Umbilical cord (tissue), 2 donors: ENCODE data around the gene MLLT1. TPM values are rescaled to one million over a fixed set of nuclear protein-coding genes. Genes with fewer than 3 reads are reported as not detected.

Experiments used
- DNase-seq: peaks from one replicate; pipeline ENCODE4 v3.0.0-alpha.2; 2015; ENCODE audit warnings: low spot score
- total RNA-seq: library from RNA; depleted of rRNA; stranded (reverse); fragments of >200 nt; gene quantifications from one replicate; pipeline ENCODE4 v1.2.3, GENCODE V29; 2014; ENCODE audit warnings: low replicate concordance; ENCODE audit not compliant: insufficient read depth

The MLLT1 gene
- total RNA-seq, 1 donor from 2014 or later, result 4.3 TPM

DNA sequence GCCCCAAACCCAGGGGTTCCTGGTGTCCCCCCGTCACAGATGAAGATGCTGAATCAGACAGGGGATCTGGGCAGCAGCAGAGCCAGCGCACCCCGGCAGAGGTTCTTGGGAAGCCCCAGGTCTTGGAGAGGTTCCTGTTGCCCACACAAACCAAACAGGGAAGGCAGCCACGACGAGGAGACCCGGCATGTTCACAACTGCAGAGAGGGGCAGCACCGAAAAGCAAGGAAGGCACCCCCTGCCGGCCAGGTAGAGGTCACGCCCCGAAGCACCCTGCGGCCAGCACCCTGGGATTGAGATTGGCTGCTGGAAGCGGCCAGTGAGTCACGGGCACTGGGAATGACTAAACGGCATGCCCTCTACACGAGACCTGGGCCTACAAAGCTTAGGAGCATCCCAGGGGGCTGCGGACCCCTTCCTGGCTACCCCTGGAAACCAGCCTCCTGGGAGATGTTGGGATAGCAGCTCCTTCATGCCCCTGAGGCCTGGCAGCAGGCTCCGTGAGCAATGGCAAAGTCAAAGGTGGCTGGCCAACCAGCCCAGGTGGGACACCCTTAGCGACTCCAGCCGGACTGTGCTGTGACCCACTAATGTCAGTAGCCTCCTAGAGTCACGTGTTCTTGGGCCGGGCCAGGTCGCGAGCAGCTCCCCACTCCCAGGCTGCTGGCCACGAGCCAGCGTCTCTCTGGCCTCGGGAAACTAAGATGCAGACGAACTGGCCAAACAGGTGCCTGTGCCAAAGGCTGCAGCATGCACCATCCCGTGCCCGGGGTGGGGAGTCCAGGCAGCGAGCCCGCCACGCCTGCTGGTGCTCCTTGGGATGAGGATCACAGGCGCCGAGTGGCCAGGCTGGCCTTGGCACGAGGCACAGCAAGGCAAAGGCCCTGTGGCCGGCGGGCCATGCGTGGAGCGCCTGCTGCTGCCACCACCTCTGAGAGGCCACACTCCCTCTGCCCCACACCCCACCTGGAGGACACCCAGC is 43.2 kb downstream of the MLLT1 start:
- no peak for DNase-seq

DNA sequence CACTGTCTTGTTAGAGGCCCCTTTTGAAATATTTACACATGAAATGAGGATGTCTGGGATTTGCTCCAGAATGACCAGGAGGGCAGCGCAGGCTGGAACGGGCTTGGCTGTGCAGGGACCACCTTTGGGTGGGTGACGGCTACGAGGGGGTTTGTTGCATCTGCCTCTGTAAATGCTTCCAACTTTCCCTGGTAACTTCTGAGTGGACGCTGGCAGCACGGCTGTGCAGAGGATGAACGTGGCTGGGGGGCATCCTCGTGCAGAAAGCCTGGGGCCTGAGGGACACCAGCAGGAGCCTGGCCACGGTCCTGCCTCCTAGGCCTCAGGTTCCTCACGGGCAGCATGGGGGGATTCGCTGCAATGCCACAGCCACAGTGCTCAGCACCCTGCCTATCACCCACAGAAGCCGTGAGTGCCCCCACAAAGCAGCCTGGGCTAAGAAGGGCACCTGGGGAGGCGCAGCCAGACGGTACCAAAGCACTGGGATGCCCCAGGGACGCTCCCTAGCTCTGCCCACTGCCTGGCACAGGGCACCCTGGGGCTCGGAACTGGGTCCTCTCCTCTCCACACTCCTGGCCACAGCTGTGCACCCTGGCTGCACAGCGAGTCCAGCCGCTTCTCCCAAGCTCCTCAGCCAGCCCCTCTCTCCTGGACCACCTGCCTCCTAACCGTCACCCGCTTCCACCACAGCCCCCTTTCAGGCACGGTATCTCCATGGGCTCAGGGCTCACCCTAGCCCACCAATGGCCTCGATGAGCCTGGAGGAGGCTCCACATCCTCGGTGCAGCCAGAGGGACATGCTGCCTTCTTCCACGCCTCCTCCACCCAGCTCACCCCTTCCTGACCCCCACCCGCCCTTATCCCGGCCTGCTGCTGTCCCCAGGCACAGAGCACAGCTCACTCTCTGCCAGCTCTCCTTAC is 44.5 kb downstream of the MLLT1 start:
- no peak for DNase-seq

DNA sequence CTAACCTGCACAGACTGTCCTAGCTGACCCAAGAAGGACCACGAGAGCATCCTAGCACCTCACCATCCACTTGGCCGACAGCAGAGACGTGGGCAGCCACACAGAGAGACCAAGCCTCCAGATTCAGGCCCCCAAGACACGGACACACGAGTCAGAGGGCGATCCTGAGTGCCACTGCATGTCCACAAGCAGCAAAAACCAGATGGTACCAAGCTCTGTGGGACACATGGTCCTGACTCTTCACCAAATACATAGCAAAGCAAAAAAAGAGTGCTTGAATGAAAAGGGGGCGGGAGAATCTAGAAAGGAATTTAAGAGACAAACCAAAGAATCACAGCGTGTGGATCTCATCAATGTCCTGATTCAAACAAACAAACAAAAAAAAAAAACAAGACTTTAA is 45.2 kb downstream of the MLLT1 start:
- no peak for DNase-seq

DNA sequence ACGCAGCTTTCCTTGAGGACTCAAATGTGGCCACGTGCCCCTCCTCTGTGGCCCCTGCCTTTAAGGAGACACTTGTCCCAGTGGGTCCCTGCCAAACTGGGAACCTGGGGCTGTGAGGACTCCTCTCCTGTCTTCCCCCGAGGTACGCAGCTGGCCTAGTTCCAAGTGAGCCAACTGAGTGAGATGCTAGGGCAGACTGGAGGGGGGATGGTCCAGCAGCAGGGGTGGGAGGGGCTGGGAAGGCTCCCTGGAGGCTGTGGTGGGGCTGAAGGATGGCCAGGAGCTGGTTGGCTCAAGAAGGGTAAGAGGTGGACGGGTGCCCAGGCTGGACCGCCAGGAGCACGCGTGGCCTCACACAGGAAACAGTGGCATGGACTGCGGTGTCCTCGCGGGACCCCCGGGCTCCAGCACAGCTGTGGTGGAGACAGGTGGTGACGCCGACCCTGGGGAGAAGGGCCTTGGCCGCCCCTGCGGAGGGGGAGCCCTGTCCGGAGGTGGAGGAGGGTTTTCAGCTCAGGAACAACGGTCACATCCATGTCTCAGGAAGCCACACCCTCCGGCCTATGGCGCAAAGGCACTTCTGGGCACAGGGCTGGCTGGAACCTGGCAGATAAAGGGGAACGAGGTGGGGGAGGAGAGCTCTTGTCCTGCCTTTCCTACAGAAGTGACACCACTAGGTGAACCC is 45.8 kb downstream of the MLLT1 start:
- no peak for DNase-seq

DNA sequence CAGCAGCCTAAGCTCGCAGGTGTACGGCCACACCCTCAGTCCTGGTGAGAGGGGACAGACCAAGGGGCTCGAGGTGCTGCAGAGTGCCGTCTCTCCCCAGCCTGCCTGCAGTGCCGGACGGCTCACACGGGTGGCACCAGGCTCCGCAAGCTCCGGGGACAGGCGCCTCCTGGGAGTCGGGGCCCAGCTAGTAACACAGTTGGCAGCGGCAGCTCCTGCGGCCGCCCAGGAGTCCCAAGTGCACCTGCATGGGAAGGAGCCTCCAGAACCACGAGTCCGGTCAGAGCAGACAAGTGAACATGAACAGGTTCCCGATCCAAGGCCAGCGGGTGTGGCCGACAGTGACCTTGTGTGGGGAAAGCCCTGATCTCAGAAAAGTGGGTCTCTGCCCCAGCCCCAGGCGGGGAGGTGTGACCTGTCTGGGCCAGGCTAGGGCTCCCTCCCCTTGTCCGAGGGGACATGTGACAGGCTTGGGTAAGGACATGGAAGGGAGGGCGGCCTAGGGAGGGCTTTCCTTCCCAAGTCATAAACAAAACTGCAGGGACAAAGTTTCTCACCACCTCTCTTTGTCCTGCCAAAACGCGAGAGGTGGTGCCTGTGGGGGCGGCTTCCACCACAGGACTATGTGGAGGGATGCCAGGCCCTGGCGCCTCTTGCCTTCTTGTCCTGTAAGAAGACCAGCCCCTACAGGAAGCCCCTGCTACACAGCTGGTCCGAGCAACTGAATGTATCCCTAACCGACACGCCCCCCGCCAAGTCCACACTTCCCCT is 46.5 kb downstream of the MLLT1 start:
- peak; percentile 27 for DNase-seq

DNA sequence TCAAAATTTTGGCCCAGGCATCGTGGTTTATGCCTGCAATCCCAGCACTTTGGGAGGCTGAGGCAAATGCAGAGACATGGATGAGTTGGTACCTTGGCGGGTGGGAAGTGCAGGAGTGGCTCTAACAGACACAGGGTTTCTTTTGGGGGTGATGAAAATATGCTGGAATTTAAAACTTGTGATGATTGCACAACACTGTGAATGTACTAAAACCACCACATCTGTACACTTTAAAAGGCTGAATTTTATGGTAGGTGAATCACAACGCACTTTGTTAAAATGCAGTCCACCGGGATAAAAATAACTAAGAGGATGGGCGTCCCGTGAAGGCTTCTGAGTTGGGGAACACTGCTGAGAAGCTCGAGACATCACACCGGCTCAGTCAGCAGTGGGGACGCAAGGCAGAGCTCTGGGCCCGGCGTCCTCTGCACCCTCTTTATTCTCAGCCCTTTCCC is 47.1 kb downstream of the MLLT1 start:
- peak; percentile 58 for DNase-seq

DNA sequence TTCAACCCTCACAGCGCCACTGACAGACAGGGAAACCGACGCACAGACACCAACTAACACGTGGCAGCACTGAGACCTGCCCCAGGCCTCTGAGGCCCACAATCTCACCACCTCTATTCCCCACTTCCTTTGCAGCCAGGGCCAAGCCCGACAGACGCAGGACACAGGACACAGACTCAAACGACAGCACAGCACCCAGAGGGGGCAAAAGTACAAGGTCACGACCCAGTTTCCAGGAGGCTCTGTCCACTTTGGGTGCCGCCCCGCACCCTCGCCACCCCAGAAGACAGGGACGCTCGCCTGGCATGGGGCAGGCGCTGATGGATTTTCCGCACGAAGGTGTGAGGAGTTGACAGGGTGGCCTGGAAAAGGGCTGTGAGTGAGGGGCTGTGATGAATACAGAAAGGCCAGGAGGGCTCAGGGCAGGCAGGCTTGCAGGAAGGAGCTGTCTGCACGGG is 48.8 kb downstream of the MLLT1 start:
- no peak for DNase-seq

DNA sequence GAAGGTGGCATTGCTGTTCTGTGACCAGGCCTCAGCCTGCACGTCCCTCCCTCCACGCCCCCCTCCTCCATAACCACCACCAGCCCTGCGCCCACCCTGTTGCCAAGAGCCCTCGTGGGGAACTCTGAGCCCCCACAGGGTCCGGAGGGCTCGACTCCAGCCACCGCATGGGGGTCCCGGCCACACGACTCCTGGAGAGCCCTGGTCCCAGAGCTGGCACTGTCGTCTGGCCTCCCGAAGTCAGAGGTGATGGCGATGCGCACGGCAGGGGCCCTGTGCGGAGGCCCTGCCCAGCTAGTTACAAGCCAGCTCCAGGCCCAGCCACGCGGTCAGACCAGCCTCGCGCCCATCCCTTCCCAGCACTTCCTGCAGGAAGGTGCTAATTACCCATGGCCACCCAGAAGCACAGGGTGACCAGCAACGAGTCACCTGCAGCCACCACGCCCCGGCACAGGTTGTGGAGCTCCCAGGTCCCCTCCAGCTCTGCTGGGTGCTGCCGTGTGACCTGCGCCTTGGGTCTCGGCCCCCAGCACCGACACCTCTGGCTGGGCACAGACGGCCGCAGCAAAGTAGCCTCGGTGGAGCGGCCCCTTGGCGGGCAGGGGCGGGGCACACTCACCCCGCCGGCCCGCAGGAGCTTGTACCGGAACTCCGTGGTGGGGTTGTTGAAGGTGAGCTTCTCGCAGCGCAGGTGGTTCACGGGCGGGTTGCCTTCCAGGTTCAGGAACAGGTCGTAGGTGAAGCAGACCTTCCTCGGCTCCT is 49.6 kb downstream of the MLLT1 start:
- DNase-seq, result no peak

DNA sequence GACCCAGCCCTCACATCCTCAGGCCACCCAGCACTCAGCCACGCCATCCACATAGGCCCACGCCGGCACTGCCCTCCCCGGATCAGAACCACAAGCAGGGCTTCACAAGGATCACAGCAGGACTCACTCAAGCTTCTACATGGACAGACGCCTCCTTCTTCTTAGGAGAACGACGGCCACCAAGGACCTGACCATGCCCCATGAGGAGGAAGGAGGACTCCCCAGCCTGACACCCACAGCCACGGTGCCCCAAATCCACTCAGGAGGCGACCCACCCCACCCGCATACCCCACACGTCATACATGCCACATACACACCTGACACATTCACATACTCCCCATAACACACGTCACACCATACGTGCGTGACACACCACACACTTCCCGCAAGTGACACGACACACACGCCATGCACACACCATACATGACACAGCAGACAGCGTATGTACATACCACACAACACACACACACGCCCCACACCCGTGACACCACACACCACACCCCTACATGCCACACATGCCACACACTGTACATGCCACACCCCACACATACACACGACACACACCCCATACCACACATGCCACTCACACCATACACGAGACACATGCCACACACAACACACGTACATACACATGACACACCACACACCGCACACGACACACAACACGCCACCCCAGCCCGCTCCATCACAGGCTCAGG is 50.4 kb downstream of the MLLT1 start:
- no peak for DNase-seq

DNA sequence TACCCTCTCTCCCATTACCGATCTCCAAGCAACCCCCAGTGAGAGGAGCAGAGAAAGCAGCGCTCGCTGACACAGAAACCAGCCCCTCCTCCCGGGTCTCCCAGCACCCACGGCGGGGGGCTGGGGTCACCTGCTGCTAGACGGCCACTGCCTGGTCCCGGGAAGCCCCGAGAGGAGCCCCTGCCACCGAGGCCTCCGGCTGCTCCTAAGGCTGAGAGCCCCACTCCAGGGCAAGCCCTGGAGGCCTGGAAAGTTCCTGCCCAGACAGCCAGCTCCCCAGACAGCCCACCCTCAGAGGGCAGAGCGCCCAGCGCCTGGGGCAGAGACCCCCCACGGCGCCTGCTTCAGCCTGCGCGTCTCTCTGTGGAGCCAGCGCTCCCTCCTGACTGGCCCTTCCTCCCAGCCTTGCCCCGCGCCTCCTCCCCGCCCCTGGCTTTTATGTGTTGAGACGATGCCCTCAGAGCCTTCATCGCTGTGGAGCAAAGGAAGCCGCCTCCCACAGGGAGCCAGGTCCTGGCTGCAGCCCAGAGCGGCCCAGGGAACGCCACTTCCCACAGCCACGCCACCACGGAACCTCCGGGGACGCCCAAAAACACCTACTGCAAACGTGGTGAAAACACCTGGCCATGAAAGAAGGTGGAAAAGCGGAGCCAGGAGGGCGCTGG is 51.1 kb downstream of the MLLT1 start:
- DNase-seq, result no peak

DNA sequence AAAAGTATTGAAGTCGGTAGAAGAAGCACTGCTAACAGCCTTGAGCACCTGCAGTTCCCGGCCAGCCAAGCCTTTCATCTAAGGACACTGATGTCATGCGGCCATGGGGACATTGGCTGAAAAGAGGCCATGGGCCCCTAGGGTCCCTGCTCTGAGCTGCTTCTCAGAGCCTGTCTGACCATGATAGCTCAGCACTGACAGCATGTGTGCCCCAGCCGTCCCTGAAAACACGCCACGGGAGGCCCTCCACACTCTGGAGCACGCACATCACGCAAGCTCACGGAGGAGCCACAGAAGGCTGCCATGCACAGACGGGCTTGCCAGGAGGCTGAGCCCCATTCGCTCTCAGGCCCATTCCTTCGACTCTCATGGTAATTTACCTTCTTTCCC is 51.8 kb downstream of the MLLT1 start:
- no peak for DNase-seq

DNA sequence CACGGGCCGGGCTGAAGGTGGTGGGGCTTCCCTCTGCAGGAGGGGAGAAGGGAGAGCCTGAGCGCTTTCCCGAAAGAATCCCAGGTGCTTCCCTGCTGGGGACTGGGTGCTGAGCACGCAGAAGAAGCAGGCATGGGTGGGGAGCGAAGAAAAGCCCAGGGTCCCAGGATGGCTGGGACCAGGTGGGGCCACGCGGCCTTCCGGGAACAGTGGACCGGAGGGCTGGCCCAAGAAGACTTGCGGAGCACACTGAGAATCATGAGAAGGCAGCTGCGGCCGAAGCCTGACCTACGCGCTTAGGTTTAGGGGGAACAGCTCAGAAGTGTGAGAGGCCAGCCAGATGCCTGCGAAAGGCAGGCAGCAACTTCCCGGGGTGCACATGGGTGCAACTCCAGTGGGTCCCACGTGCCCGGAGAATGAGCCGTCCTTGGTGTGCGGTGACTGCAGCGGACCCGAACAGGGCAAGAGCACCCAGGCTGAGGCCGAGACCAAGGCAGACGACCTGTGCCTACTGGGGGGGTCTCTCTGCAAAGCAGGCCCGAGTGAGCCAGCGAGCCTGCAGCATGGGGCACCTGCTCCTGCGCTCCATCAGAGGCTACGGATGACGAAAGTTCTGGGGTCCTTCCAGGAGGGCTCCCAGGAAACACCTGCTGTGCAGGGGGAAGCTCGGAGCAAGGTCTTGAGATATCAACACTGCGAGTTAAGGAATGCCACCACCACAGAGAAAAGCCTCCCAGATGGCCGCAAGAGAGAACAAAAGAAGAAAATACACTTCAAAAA is 52.4 kb downstream of the MLLT1 start:
- DNase-seq, result no peak

DNA sequence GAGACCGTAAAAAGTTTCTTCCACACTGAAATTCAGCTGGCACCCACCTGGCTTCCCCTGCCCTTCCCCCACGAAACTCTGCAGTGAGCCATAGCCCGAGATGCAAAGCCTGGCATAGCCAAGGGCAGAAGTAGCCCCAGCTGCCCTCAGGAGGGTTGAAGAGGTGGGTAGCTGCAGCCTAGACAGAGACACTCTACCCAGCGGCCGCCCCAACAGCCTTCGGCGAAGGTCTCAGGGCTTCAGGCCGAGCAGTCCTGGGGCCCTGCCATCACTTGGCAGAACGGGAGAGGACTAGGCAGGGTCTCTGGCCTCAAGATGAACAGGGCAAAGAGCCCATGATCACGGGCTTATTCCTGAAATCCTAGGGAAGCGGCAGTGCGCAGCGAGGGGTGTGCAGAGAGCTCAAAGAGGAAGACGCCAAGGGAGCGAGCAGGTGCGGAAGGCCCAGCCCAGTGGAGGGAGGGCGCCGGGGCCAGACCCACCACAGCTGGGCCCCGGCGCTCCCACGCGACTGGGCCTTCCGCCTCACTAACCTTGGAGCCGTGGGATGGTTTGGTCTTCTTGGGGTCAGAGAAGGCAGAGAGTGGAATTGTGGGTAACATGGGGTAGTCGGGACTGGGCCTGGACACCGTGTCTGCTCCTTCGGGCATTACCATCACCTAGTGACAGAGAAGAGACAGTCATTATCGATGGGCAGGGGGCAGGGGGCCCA is 53.2 kb downstream of the MLLT1 start:
- no peak for DNase-seq

DNA sequence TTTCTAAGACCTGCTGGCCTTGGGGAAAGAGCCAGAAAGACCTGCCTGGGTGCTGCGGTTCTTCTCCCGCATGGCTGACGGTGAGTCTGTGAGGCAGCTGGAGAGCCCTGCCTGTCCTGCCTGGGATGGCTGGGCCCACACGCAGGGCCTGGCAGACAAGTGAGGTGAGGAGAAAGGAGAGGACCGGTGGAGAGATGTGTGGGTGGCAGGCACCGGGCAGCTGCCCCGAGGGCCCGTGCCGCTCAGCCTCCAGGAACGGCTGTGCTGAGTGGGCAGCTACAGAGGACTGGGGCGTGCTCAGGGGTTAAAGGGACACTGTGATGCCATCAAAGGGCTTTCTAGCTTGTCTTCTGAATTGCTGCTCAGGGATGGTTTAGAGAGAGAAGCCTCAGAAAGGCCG is 53.8 kb downstream of the MLLT1 start:
- DNase-seq, result no peak

DNA sequence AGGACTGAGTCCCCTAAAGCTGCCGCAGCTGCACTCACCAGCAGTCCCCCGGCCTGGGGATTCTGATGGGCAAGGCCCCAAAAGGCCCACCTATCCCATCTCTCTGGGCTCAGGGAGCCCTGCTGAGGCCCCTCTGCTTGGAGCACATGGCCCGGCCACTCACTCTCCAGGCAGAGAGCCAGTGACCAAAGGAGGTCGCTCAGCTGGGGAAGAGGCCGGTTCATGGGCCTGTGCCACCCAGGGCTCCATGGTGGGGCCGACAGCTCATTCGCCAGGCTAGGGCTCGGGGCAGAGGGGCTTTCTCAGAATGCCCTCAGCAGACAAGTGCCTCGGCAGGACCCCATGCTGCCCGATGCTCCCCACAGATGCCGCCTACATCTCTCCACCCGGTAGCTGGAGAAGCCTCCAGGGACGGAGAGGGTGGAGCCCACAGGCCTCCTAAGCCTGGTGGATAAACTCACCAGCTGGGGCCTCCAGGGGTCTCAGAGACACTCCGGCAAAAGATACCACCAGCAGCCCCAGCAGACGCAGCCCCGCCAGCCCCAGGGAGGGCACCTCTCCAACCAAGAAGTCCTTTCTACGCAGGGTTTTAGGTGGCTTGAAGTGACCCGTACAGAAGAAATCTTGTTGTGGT is 54.4 kb downstream of the MLLT1 start:
- DNase-seq, result peak; percentile 71

DNA sequence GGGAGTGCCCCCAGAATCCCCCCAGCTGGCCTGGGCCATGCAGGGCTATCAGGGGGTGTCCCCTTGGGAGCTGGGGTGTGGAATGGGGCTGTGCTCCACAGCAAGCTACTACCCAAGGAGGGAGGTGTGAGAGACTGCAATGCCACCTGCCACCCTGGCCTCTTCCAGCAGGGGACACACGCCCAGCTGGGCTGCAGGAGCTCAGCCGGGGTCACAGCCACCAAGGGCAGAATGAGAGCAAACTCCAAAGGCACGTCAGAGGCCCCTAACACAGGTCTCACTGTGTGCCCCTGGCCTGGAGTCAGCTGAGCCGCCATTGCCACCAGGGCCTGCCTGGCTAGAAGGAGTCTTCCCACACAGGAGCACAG is 55.5 kb downstream of the MLLT1 start:
- no peak for DNase-seq
